B cell (primary cell): Measurements from ENCODE around the gene STK11.

Experiments
- CTCF ChIP-seq: fragments of 200-600 bp; IDR thresholded peaks from one replicate; pipeline ENCODE4 v1.8.0; 2022; ENCODE audit warnings: antibody characterized with exemption, mild to moderate bottlenecking
- EZH2 ChIP-seq: IDR thresholded peaks from 2 replicates; pipeline ENCODE4 v1.6.1; 2012; ENCODE audit warnings: borderline replicate concordance, low read depth, mild to moderate bottlenecking, moderate library complexity, low read length; ENCODE audit not compliant: insufficient read depth, poor library complexity, severe bottlenecking

- no peak for TF ChIP-seq CTCF
- TF ChIP-seq EZH2: no peak
Observed at GRCh38 chr19:1272423-1273262, 67.1 kb downstream of the STK11 start.
